Activated CD8-positive, alpha-beta memory T cell treated with anti-CD3 and anti-CD28 coated beads for 1 hour (primary cell): ENCODE data around the gene NUP62.
"Not testable (repeated sequence)": the region's sequence is repeated elsewhere in the genome, so short reads cannot be mapped to it uniquely, and the experiment has no call there.

ENCODE experiments used
- DNase-seq, 2 donors: peaks; one replicate each; pipeline ENCODE4 v3.0.0-alpha.2; 2020; ENCODE audit warnings: low read depth in 1 of 2; ENCODE audit errors: extremely low read depth in 1 of 2

Gene NUP62

DNA sequence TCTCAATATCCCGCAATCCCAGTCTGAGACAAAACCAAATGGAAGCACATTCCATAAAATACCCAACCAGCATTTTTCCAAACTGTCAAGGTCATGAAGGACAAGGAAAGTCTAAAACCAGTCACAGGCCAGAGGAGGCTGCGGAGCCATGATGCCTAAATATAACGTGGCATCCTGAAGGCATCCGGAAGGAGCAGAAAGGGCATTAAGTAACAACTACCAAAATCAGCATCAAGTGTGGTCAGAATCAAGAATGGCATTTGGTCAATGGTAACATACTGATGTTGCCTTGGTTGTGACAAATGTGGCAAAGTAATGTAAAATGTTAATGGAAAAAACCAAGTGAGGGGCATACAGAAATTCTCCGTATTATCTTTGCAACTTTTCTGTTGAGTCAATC is 3.8 kb downstream of the NUP62 start:
- DNase-seq, result no peak

GRCh38 chr19:49924881-49925210 is 4.5 kb downstream of the NUP62 start:
- not testable (repeated sequence) for DNase-seq

- DNase-seq, result no peak
Observed at GRCh38 chr19:49924004-49924880, 5.1 kb downstream of the NUP62 start.

GRCh38 chr19:49923055-49924003 is 6.0 kb downstream of the NUP62 start:
- DNase-seq, result no peak

- DNase-seq, result no peak
Observed at GRCh38 chr19:49921871-49922795, 7.2 kb downstream of the NUP62 start.

GRCh38 chr19:49920624-49921363 is 8.5 kb downstream of the NUP62 start:
- no peak for DNase-seq

GRCh38 chr19:49918089-49918488 is 11.2 kb downstream of the NUP62 start:
- DNase-seq, result no peak

DNA sequence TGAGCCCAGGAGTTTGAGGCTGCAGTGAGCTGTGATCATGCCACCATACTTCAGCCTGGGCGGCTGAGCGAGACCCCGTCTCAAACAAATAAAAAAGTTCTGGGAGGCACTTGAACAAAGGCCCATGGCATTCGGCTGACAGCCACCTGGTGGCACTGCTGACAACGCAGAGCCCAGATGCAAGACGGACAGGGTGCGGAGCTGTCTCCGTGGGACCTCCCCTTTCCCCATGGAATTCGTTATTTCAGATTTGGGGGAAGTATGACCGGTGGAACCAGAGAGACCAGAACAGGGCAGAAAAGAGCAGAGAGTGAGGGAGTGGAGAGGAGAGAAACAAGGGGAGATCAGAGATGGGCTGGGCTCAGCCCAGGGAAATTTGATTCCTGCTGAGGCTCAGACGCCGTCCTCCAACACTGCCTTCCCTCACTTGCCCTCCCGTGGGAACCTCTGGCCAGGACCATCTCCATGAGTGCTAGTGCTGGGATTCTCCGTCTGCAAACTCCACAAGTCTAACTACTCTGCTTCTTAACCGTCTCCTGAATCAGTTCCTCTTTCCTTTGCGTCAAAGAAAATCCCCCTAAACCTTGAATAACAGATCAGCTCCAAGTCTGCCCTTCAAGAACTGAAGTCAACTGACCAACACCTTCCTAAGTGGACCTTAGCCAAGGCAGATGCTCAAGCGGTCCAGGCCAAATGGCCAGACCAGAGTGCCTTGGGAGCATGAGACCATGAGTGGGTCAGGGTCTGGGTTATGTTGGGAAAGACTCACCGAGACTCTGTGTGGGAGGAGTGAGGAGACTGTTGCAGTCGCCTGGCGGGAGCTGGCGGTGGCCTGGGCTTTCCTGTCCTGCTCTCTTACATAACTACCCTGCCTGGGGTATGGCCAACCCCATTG is 12.2 kb downstream of the NUP62 start:
- no peak for DNase-seq

- no peak for DNase-seq
Observed at GRCh38 chr19:49915271-49915670, 14.0 kb downstream of the NUP62 start.

GRCh38 chr19:49913720-49914119 is 15.6 kb downstream of the NUP62 start:
- DNase-seq, result no peak

DNA sequence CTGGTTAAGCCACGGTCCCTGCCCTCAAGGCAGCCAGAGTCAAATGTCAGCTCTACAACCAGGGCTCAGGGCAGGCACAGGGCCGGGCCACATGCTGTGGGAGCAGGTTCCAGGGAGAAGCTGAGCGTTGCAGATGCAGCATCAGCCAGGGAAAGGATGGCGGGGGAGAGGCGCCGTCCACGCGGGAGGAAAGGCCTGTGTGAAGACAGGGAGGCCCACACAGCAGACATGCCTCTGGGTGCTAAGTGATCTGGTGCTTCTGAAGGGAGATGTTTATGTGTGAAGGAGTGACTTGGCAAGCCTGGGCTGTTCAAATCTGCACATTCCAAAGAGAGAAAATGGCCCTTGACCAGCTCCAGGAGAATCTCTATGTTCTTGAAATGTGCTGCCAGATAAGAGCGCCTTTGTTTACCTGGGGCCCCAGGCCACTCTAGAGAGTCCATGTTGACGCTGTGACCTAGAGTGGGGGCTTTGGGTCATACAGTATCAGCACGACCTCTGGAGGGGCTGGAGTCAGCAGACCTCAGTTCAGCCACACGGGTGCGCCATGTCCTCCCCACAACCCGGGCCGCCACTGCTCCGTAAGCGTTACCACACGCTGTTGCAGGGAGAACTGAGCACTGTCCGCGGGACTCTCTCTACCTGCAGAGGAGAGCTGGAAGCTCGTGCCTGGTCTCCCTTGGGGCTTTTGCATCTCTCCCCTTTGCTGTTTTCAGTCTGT is 16.2 kb downstream of the NUP62 start:
- no peak for DNase-seq

DNA sequence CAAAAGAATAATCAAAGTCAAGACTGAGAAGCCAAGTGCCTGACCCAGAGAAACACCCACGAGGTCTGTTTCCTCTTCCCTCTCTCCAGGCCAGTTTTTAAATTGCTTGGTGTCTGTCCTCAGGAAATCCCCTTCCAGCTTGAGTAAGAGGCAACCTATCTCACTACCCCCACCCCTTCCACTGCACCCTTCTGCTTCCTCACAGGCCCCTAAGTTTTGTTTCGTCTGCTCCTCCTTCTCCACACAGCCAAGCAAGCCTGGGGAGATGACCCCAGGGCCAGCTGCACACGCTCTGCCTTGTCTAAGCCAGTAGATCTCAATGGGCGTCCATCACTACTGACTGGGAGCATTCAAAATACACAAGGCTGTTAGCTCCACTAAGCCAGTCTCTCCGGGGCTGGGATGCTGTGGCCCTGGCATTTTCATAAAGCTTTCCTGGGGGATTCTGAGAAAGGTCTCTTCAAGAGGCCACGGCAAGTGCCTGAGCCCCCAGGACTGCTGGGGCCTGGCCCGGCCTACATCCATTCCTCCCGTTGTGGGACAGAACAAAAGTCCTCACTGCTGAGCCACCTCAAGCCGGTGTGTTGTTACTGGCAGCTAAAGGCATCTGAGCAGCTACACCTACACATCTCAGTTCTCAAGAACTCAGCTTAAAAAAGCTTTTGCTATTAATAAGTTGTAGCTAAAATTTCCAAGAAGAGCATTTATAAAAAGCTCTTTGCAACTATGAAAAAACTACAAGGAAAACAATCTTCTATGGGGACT is 17.7 kb downstream of the NUP62 start:
- no peak for DNase-seq

- DNase-seq, result no peak
Observed at GRCh38 chr19:49910179-49910578, 19.1 kb downstream of the NUP62 start.

GRCh38 chr19:49908480-49909420 is 20.6 kb downstream of the NUP62 start:
- DNase-seq, result no peak

- DNase-seq, result no peak
Observed at GRCh38 chr19:49907745-49908446, 21.4 kb downstream of the NUP62 start.
